ENCODE results near the gene SYNE1. TPM values are rescaled to one million over a fixed set of nuclear protein-coding genes. Genes with fewer than 3 reads are reported as not detected.
"Not testable (repeated sequence)": the region's sequence is repeated elsewhere in the genome, so short reads cannot be mapped to it uniquely, and the experiment has no call there.

The SYNE1 gene
- total RNA-seq, 1 experiment from 2014 or later = 10.8 TPM

DNA sequence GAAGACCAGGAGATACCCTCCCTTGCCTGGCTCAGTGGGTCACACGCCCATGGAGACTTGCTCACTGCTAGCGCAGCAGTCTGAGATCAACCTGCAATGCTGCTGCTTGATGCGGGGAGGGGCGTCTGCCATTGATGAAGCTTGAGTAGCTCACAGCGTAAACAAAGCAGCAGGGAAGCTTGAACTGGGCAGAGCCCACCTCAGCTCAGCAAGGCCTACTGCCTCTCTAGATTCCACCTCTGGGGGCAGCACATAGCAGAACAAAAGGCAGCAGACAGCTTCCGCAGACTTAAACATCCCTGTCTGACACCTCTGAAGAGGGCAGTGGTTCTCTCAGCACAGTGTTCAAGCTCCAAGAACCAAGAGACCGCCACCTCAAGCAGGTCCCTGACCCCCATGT is 558.4 kb downstream of the SYNE1 start:
- Histone ChIP-seq H3K27me3 (no peaks in the 10 kb centered on the region), H3K36me3 (no peaks in the 10 kb centered on the region), H3K9me3 (peaks cover 1% of the 10 kb centered on the region; the same call in 1 of the 2 replicates), H3K4me3 (no peak overlapping the region)
- DNase-seq = no peak

DNA sequence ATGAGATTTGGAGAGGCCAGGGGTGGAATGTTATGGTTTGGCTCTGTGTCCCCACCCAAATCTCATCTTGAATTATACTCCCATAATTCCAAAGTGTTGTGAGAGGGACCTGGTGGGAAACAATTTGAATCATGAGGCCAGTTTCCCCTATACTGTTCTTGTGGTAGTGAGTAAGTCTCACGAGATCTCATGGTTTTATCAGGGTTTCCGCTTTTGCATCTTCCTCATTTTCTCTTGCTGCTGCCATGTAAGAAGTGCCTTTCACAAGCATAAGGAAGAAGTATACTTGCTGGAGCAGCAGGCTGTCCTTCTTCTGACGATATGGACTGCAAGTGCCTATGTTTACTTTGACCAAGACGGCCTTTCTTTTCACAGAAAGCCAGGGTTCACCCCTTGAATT is 559.2 kb downstream of the SYNE1 start:
- peaks cover 1% of the 10 kb centered on the region; the same call in 1 of the 2 replicates for H3K9me3 ChIP-seq
- H3K27me3 ChIP-seq = no peaks in the 10 kb centered on the region
- no peak overlapping the region for H3K4me3 ChIP-seq
- H3K36me3 ChIP-seq = no peaks in the 10 kb centered on the region
- no peak for DNase-seq

DNA sequence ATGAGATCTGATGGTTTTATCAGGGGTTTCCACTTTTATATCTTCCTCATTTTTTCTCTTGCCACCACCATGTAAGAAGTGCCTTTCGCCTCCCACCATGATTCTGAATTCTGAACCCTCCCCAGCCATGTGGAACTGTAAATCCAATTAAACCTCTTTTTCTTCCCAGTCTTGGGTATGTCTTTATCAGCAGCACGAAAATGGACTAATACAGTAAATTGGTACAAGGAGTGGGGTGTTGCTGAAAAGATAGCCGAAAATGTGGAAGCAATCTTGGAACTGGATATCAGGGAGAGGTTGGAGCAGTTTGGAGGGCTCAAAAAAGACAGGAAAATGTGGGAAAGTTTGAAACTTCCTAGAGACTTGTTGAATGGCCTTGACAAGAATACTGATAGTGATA is 560.9 kb downstream of the SYNE1 start:
- DNase-seq, H3K4me3 ChIP-seq, H3K9me3 ChIP-seq, H3K27me3 ChIP-seq, H3K36me3 ChIP-seq: not testable (repeated sequence)

DNA sequence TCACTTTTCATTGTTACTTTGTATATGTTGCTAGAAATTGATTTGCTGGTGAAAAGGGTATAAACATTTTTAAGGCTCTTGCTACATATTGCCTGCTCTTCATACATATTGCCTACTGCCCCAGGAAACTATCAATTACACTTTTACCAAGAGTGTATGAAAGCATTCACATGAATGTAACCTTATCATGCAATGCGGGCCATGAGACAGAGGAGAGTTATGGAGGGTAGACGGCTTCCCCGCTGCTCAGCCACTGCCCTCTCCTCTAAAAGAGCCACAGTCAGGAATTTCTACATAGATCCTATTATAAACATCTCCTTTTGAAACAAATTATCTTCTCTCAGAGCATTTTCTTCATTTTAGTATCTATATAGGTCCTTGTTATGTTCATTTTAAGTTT is 565.3 kb downstream of the SYNE1 start:
- Histone ChIP-seq H3K27me3 (no peaks in the 10 kb centered on the region), H3K4me3 (no peak overlapping the region), H3K36me3 (no peaks in the 10 kb centered on the region), H3K9me3 (peaks cover 1% of the 10 kb centered on the region; the same call in 1 of the 2 replicates)
- no peak for DNase-seq

Other genes starting within 250 kb of the SYNE1 start
- not detected in 2 replicates for gene MYCT1, start 60.5 kb upstream of the SYNE1 start, total RNA-seq (2014; rRNA removed; shearing (Covaris generic); ENCODE audit: low replicate concordance)
- gene VIP, start 113.4 kb upstream of the SYNE1 start, total RNA-seq (2014; rRNA removed; shearing (Covaris generic); ENCODE audit: low replicate concordance) = not detected in 2 replicates

All from MG63 (cell line).